PC-9 (cell line): ENCODE results near the gene MGAT4A.

ENCODE experiments used
- CTCF ChIP-seq: fragments of 200-600 bp; sonication (generic); conservative IDR thresholded peaks from 2 replicates; pipeline ENCODE4 v1.6.1; 2017; ENCODE audit warnings: mixed run types, antibody characterized with exemption, mild to moderate bottlenecking, moderate library complexity
- EZH2 ChIP-seq: fragments of 200-600 bp; sonication (generic); IDR thresholded peaks from 2 replicates; pipeline ENCODE4 v1.8.0; 2017; ENCODE audit warnings: antibody characterized with exemption, low read depth

- TF ChIP-seq CTCF (no peak), EZH2 (no peak)
Observed at GRCh38 chr2:98605076-98605475, 125.9 kb downstream of the MGAT4A start.
